Astrocyte (in vitro differentiated cells and primary cell): ENCODE data around the gene INPP5A. TPM values are rescaled to one million over a fixed set of nuclear protein-coding genes. Genes with fewer than 3 reads are reported as not detected.

Source experiments
- DNase-seq: peaks from one replicate; pipeline ENCODE4 v3.0.0-alpha.2; 2010; ENCODE audit warnings: low read depth
- FAIRE-seq: peaks from 2 replicates; lab custom pipeline; 2011; peaks lifted over from hg19 to GRCh38; lab: Jason Lieb, UNC
- H2AFZ ChIP-seq: 2 replicates; pipeline ENCODE4 v1.6.0; 2012; ENCODE audit warnings: low read depth, low read length, inconsistent platforms
- H3K27ac ChIP-seq: 2 replicates; pipeline ENCODE4 v1.5.1; 2011; ENCODE audit warnings: low read depth, low read length, inconsistent platforms
- H3K27me3 ChIP-seq: 2 replicates; pipeline ENCODE4 v1.6.0; 2011; ENCODE audit warnings: low read length, inconsistent platforms; ENCODE audit not compliant: insufficient read depth
- H3K36me3 ChIP-seq: 2 replicates; pipeline ENCODE4 v1.5.1; 2011; ENCODE audit warnings: low read length, inconsistent platforms; ENCODE audit not compliant: insufficient read depth
- H3K4me1 ChIP-seq: 2 replicates; pipeline ENCODE4 v1.5.1; 2011; ENCODE audit warnings: low read length, inconsistent platforms; ENCODE audit not compliant: insufficient read depth
- H3K4me2 ChIP-seq: 2 replicates; pipeline ENCODE4 v1.6.0; 2012; ENCODE audit warnings: low read length, inconsistent platforms
- H3K4me3 ChIP-seq: 2 replicates; pipeline ENCODE4 v1.5.1; 2011; ENCODE audit warnings: low read depth, mild to moderate bottlenecking, low read length, inconsistent platforms; ENCODE audit not compliant: insufficient read depth
- H3K79me2 ChIP-seq: 2 replicates; pipeline ENCODE4 v1.6.0; 2012; ENCODE audit warnings: mild to moderate bottlenecking, low read length, inconsistent platforms; ENCODE audit not compliant: insufficient read depth
- H3K9ac ChIP-seq: 2 replicates; pipeline ENCODE4 v1.6.0; 2012; ENCODE audit warnings: mild to moderate bottlenecking, low read length, inconsistent platforms
- H3K9me3 ChIP-seq: 2 replicates; pipeline ENCODE4 v1.5.1; 2012; ENCODE audit warnings: low read depth, mild to moderate bottlenecking, low read length, inconsistent platforms; ENCODE audit not compliant: insufficient read depth
- H4K20me1 ChIP-seq: 2 replicates; pipeline ENCODE4 v1.6.0; 2012; ENCODE audit warnings: low read length, inconsistent platforms; ENCODE audit not compliant: insufficient read depth
- H3K27ac Mint-ChIP-seq: one replicate; pipeline ENCODE4 v1.8.0; 2021; ENCODE audit warnings: mild to moderate bottlenecking, mixed read lengths; ENCODE audit not compliant: unreplicated experiment
- H3K27me3 Mint-ChIP-seq: one replicate; pipeline ENCODE4 v1.8.0; 2021; ENCODE audit warnings: low read depth, mixed read lengths; ENCODE audit not compliant: unreplicated experiment
- H3K36me3 Mint-ChIP-seq: one replicate; pipeline ENCODE4 v1.8.0; 2021; ENCODE audit warnings: low read depth, mixed read lengths; ENCODE audit not compliant: unreplicated experiment
- H3K4me1 Mint-ChIP-seq: one replicate; pipeline ENCODE4 v1.8.0; 2021; ENCODE audit warnings: low read depth, mixed read lengths; ENCODE audit not compliant: unreplicated experiment
- H3K4me3 Mint-ChIP-seq: one replicate; pipeline ENCODE4 v1.8.0; 2021; ENCODE audit warnings: mild to moderate bottlenecking, moderate library complexity, mixed read lengths; ENCODE audit not compliant: unreplicated experiment
- H3K9me3 Mint-ChIP-seq: one replicate; pipeline ENCODE4 v1.8.0; 2021; ENCODE audit warnings: mild to moderate bottlenecking, mixed read lengths; ENCODE audit not compliant: unreplicated experiment
- EZH2 ChIP-seq: IDR thresholded peaks from 2 replicates; pipeline ENCODE4 v1.6.1; 2012; ENCODE audit warnings: mild to moderate bottlenecking, low read length, inconsistent platforms; ENCODE audit not compliant: insufficient read depth
- total RNA-seq: library from RNA; stranded (reverse); gene quantifications from 2 replicates; pipeline ENCODE4 v1.2.1, GENCODE V29; 2021
- TF ChIP-seq, protein P1 (sequence below): IDR thresholded peaks from 2 replicates; pipeline ENCODE4 v1.5.1; 2011; ENCODE audit warnings: low read depth, mild to moderate bottlenecking, inconsistent platforms, low read length, moderate library complexity; ENCODE audit not compliant: insufficient read depth

Gene INPP5A
- total RNA-seq, 1 donor from 2014 or later = 39.1 TPM

DNA sequence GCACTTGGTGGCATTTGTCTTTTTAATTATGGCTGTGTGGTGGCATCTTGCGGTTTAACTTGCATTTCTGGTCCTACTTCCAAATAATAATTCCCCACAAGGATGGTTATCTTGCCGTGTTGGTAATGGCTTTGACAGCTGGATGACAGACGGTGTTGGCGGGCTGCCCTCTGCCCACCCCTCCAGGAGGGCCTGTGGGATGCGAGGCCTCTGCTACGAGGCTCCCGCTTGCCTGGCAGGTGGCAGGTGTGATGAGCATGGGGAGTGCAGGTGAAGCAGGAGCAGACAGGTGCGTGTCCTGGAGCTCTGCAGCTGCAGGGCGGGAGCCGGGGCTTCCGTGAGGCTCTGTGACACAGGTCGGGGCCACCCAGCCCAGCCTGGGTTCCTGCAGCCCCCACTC, 11.8 kb downstream of the INPP5A start:
- H3K4me3 Mint-ChIP-seq = no peak overlapping the region
- H3K79me2 ChIP-seq = peaks cover 85% of the 10 kb centered on the region

DNA sequence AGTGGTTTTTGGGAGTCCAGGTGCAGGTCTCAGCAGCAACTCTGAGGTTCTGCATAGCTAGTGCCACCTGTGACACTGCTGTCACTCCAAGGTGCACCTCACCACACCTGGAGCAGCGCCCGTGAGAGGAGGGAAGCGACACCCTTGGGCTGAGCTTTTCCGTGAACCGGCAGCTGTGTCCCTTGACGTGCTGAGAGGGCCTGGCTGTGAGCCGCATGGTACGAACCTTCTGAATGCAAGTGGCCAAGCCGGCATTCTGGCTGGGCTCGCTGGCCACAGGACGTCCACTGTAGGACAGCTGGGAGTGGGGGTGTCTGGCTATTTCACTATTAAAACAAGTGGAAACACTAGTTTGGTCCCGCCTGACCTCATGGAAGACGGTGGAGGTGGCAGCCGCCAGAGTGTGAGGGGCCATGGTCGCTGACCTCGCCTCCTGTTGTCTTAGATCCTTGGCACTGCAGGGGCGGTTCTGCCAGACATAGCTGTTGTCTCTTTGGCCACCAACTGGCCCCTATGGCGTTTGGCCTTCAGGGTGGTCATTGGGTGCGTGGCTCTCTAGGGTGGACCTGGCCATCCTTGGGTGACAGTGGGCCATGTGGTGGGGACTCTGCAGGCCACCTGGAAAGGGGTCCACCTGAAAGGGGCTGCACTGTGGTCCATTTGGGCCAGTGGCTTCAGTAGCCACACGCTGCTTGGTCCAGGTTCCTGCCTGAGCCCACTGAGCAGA, 12.9 kb downstream of the INPP5A start:
- Histone ChIP-seq H2AFZ (no peak overlapping the region), H3K27ac (no peak overlapping the region), H3K36me3 (no peaks in the 10 kb centered on the region), H3K9ac (no peak overlapping the region), H3K27me3 (no peaks in the 10 kb centered on the region), H3K4me3 (no peak overlapping the region), H4K20me1 (peaks cover 83% of the 10 kb centered on the region), H3K4me1 (no peaks in the 10 kb centered on the region), H3K4me2 (no peak overlapping the region), H3K79me2 (peaks cover 85% of the 10 kb centered on the region), H3K9me3 (no peaks in the 10 kb centered on the region)
- H3K4me3 Mint-ChIP-seq = no peak overlapping the region
- DNase-seq = no peak
- H3K36me3 Mint-ChIP-seq = no peaks in the 10 kb centered on the region
- no peaks in the 10 kb centered on the region for H3K27me3 Mint-ChIP-seq
- TF ChIP-seq, protein P1, sequence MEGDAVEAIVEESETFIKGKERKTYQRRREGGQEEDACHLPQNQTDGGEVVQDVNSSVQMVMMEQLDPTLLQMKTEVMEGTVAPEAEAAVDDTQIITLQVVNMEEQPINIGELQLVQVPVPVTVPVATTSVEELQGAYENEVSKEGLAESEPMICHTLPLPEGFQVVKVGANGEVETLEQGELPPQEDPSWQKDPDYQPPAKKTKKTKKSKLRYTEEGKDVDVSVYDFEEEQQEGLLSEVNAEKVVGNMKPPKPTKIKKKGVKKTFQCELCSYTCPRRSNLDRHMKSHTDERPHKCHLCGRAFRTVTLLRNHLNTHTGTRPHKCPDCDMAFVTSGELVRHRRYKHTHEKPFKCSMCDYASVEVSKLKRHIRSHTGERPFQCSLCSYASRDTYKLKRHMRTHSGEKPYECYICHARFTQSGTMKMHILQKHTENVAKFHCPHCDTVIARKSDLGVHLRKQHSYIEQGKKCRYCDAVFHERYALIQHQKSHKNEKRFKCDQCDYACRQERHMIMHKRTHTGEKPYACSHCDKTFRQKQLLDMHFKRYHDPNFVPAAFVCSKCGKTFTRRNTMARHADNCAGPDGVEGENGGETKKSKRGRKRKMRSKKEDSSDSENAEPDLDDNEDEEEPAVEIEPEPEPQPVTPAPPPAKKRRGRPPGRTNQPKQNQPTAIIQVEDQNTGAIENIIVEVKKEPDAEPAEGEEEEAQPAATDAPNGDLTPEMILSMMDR = no peak
- no peak for TF ChIP-seq EZH2
- FAIRE-seq = no peak
- H3K9me3 Mint-ChIP-seq = no peaks in the 10 kb centered on the region
- H3K4me1 Mint-ChIP-seq = no peaks in the 10 kb centered on the region
- no peak overlapping the region for H3K27ac Mint-ChIP-seq

More for the DNA sequence above, 11.8 kb downstream of the INPP5A start:
- no peak overlapping the region for H3K27ac Mint-ChIP-seq
- FAIRE-seq (no peak), DNase-seq (no peak)
- no peak for TF ChIP-seq EZH2
- TF ChIP-seq, protein P1 = no peak
- H3K4me1 Mint-ChIP-seq = peaks cover 8% of the 10 kb centered on the region
- no peak overlapping the region for H3K27ac ChIP-seq
- H3K4me1 ChIP-seq = no peaks in the 10 kb centered on the region
- no peak overlapping the region for H2AFZ ChIP-seq
- no peaks in the 10 kb centered on the region for H3K27me3 ChIP-seq
- H3K4me3 ChIP-seq = no peak overlapping the region
- peaks cover 83% of the 10 kb centered on the region for H4K20me1 ChIP-seq
- no peak overlapping the region for H3K9ac ChIP-seq
- H3K27me3 Mint-ChIP-seq = no peaks in the 10 kb centered on the region
- H3K36me3 Mint-ChIP-seq = peaks cover 1% of the 10 kb centered on the region
- H3K9me3 ChIP-seq = no peaks in the 10 kb centered on the region
- H3K9me3 Mint-ChIP-seq = no peaks in the 10 kb centered on the region
- no peak overlapping the region for H3K4me2 ChIP-seq
- H3K36me3 ChIP-seq = no peaks in the 10 kb centered on the region

DNA sequence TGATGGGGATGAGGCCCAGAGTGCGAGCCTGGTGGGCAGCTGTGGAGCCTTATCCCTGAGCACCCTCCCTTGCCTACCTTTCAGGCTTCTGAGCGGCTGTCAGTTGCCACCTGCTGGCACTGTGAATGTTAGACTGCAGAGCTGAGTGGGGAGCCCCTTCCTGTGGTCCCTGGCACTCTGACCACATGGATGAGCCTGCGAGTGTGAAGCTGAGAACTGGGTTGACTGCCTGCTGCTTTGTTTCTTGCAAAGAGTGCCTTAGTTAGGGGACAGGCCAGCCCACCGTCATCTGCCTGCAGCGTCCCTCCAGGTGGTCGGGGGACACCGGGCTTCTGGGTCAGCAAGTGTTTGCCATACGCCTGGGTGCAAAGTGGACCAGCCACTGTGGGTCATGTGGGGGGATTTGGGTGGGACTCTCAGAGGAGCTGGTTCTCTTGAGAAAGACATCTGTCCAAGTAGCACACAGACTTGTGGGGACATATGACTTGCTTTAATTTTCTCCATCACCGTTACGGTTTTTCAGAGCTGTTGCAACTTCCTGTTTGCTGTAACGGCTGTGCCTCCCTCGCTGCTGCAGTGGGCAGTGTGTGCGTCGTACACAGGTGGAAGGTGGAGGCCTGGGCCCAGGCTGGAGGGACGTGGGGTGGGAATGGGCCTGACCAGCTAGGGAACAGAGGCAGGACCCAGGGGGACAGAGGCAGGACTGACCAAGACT, 13.7 kb downstream of the INPP5A start:
- no peak for FAIRE-seq
- Histone ChIP-seq H3K4me1 (no peaks in the 10 kb centered on the region), H3K4me2 (no peak overlapping the region), H3K9me3 (no peaks in the 10 kb centered on the region), H3K9ac (no peak overlapping the region), H3K4me3 (no peak overlapping the region), H2AFZ (no peak overlapping the region), H4K20me1 (peaks cover 83% of the 10 kb centered on the region), H3K27me3 (no peaks in the 10 kb centered on the region), H3K27ac (no peak overlapping the region), H3K79me2 (peaks cover 85% of the 10 kb centered on the region), H3K36me3 (no peaks in the 10 kb centered on the region)
- Mint-ChIP-seq H3K9me3 (no peaks in the 10 kb centered on the region), H3K4me1 (no peaks in the 10 kb centered on the region), H3K36me3 (no peaks in the 10 kb centered on the region), H3K27me3 (no peaks in the 10 kb centered on the region), H3K4me3 (no peak overlapping the region), H3K27ac (no peak overlapping the region)
- TF ChIP-seq, protein P1 = no peak
- no peak for TF ChIP-seq EZH2
- DNase-seq = no peak
